ENCODE results near the gene CXCR2. TPM values are rescaled to one million over a fixed set of nuclear protein-coding genes. Genes with fewer than 3 reads are reported as not detected.
A peak's percentile ranks its signal among the peaks of the same experiment; 100 is the strongest.
"Not testable (repeated sequence)": the region's sequence is repeated elsewhere in the genome, so short reads cannot be mapped to it uniquely, and the experiment has no call there.

Gene CXCR2
- not detected in 2 replicates for total RNA-seq (2014; rRNA removed; shearing (Covaris generic))

- DNase-seq (ENCODE audit: low read depth) = no peak
These were observed at the start of gene CXCR2 for GRCh38 chr2:218125626-218126080. Gene CXCR2, plus strand, starts transcription at chr2:218126028. Its CDS starts 8,774 bp downstream, at chr2:218134802.

- peak; percentile 28 for DNase-seq (ENCODE audit: low read depth)
These were observed 48.2 kb upstream of the CXCR2 start for GRCh38 chr2:218077464-218078216.

- no peak for DNase-seq (ENCODE audit: low read depth)
These were observed 45.6 kb upstream of the CXCR2 start for GRCh38 chr2:218079943-218080913.

GRCh38 chr2:218081063-218081462 is 44.8 kb upstream of the CXCR2 start:
- no peak for DNase-seq (ENCODE audit: low read depth)

GRCh38 chr2:218081695-218082094 is 44.1 kb upstream of the CXCR2 start:
- DNase-seq (ENCODE audit: low read depth) = peak; percentile 88

GRCh38 chr2:218082586-218083351 is 43.1 kb upstream of the CXCR2 start:
- DNase-seq (ENCODE audit: low read depth) = no peak

GRCh38 chr2:218083352-218083676 is 42.5 kb upstream of the CXCR2 start:
- DNase-seq (ENCODE audit: low read depth) = no peak

- DNase-seq (ENCODE audit: low read depth) = no peak
These were observed 39.4 kb upstream of the CXCR2 start for GRCh38 chr2:218086478-218086877.

- DNase-seq (ENCODE audit: low read depth) = no peak
These were observed 36.6 kb upstream of the CXCR2 start for GRCh38 chr2:218089259-218089658.

- DNase-seq (ENCODE audit: low read depth) = no peak
These were observed 34.1 kb upstream of the CXCR2 start for GRCh38 chr2:218091746-218092145.

- no peak for DNase-seq (ENCODE audit: low read depth)
These were observed 31.9 kb upstream of the CXCR2 start for GRCh38 chr2:218093879-218094278.

GRCh38 chr2:218095853-218096252 is 30.0 kb upstream of the CXCR2 start:
- no peak for DNase-seq (ENCODE audit: low read depth)

GRCh38 chr2:218097975-218098374 is 27.9 kb upstream of the CXCR2 start:
- DNase-seq (ENCODE audit: low read depth) = no peak

- DNase-seq (ENCODE audit: low read depth) = not testable (repeated sequence)
These were observed 17.0 kb upstream of the CXCR2 start for GRCh38 chr2:218108834-218109233.

GRCh38 chr2:218121789-218122188 is 4.0 kb upstream of the CXCR2 start:
- not testable (repeated sequence) for DNase-seq (ENCODE audit: low read depth)

- DNase-seq (ENCODE audit: low read depth) = not testable (repeated sequence)
These were observed 3.5 kb upstream of the CXCR2 start for GRCh38 chr2:218122286-218122685.

- peak; percentile 12 for DNase-seq (ENCODE audit: low read depth)
These were observed 1.8 kb upstream of the CXCR2 start for GRCh38 chr2:218123986-218124385.

GRCh38 chr2:218125095-218125494 is 733 bp upstream of the CXCR2 start:
- DNase-seq (ENCODE audit: low read depth) = no peak

GRCh38 chr2:218127929-218128455 is 2.2 kb downstream of the CXCR2 start:
- DNase-seq (ENCODE audit: low read depth) = no peak

- DNase-seq (ENCODE audit: low read depth) = no peak
These were observed 3.1 kb downstream of the CXCR2 start for GRCh38 chr2:218128781-218129457.

All from Daoy (cell line).